ENCODE data around the gene SETD2. TPM values are rescaled to one million over a fixed set of nuclear protein-coding genes. Genes with fewer than 3 reads are reported as not detected.

SETD2 gene
- total RNA-seq, 2 donors from 2014 or later = 38.3 to 49.3 TPM

DNA sequence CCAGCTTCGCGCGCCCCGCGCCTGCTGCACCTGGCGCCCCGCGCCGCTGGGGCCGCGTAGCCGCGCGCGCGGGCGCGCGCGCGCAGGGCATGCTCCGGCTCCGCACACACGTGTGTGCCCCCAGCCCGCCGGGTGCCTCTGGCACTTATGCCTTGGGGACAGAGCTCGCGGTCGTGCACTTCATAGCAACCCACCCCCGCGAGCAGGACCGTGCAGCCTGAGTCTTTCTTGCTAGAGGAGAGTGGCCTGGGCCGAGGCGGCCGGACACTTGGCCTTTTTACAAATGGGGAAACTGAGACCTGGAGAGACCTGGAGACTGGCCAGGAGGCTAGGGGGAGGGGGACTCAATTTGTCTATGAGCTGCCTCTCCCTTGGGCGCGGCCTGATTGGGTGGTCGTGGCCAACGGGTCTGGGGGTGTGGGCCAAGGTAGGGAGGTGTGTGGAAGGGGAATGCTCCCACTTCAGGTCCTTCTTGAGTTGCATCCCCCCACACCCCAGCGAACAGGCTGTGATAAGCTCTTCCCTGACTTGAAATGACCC, 183.9 kb downstream of the SETD2 start:
- intact Hi-C loops (cut with DNase I) = loop anchor here in 1 of 2 donors (5.0 kb wide), 1 partner anchor 1138 kb away; the partner anchor contains the start of gene LZTFL1

DNA sequence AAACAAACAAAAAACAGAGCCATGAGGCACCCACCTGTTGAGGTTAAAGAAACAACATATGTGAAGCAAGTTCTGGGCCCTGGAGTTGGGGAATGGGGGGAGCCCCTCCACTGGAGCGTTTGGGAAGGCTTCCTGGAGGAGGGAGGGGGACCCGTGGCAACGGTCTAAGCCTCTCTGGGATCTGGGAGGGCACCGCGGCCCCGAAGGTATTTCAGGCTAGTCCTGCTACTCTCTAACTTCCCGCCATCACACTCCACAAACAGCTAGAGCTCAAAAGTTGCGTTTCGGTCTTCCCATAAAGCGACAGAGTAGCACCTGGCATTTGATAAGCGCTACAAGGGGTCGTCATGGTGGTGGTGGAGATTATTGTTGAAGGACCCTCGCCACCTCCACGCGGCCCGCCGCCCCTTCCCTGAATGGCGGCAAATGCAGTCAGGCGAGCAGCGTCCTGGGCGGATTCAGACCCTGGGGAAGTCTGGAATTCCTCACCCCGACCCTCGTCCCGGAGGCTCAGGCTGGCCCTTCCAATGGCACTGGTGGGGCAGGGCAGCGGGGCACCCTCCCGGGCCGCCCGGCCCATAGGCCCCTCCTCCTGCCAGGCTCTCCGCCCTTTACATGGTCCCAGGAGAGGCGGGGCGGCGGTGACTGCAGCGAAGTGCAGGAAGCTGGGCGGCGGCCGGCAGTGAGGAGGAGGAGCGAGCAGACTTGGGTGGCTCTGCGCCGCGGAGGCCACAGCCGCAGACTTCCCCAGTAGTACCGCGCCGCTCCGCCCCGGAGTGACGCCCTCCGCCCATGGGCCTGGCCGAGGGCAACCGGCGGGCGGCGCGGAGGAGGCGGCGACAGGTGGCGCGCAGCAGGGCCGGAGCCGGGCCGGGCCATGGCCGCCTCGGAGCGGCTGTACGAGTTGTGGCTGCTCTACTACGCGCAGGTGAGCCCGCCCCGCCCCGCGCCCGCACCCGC, 184.6 kb downstream of the SETD2 start, which contains the start of gene NBEAL2:
NBEAL2 (plus strand) TSS at position 682 of the 960 bp plus-strand sequence; CDS start at position 878, 196 bp downstream.
- intact Hi-C loops (cut with DNase I) = loop anchor here in 1 of 2 donors (1.0 to 5.0 kb wide), 2 partner anchors 45 to 1137 kb away; partner anchors contain the start of gene LZTFL1
- DNase-seq (ENCODE audit: low spot score) = peak; percentile 99

More for the DNA sequence above, 183.9 kb downstream of the SETD2 start:
- peak; percentile 86 for DNase-seq (ENCODE audit: low spot score)

DNA sequence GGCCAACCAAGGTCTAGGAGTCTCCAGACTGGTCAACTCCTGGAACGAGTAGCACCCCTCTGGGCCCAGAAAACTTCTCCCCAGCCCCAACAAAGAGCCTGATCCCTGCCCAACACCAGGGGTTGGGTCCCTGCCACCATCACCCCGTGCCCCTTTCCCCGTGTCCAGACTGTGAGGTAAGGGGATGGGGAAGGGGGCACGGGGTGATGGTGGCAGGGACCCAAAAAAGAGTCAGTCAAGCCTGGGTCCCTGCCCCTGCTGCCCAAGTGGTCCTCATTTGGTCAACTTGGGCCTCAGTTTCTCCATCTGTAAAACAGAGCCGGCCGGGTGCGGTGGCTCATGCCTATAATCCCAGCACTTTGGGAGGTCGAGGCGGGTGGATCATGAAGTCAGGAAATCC, 185.5 kb downstream of the SETD2 start:
- intact Hi-C loops (cut with DNase I) = loop anchor here in 1 of 2 donors (1.0 to 5.0 kb wide), 2 partner anchors 46 to 1136 kb away; partner anchors contain the start of gene LZTFL1
- DNase-seq (ENCODE audit: low spot score) = peak; percentile 52

DNA sequence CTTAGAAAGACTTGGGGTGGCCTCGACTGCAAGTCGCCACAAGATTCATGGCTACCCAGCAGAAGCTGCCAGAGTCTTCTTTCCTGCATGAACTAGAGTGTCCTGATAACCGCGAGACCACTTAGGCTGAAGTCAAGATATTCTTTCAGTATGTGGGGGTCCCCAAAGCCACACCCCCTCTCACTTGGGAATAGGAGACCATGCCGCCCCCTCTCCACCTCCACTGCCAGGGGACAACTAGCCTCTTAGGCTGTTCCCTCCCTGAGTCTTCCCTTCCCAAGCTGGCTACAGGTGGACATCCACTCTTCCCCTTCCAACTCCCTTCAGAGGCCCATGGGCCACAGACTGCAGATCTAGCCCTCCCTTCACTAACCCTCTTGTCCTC, 186.1 kb downstream of the SETD2 start:
- intact Hi-C loops (cut with DNase I) = loop anchor here in 1 of 2 donors (1.0 to 5.0 kb wide), 2 partner anchors 46 to 1136 kb away; partner anchors contain the start of gene LZTFL1
- DNase-seq (ENCODE audit: low spot score) = peak; percentile 74

DNA sequence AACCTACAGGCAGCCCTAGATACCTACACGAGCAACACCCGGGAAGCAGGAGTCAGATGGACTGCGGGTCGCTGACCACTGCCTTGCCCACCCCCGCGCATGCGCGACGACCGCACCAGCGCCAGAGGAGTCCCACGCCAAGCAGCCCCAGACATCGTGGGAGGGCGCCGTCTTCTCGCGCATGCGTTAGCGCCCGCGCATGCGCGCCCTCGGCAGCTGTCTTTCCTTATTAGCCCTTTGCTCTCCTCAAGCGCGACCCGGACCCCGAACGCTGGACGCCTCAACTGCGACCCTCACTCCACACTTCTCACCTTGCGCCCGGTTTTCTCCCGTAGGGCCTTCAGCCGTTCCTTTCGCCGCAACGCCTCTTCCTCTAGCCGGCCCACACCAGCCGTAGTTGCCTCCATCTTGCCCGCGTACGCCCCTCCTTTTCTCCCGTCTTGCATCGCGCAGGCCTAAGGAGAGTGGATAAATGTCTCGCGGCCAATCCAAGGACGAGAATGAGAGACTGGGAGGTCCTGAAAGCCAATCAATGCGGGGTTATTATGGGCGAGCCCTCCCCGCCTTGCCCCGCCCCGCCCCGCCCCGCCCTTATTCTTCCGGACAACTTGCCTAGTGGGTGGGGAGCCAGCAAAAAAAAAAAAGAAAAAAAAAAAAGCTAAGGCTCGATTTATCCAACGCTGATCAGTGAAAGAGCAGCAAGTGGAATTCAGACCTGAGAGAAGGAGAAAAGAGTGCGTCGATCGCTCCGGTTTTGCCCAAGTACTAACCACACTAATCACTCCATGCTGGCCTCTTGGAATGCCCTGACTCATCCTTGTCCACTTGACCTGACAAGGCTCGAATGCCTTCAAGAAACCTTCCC, 187.4 kb downstream of the SETD2 start, which contains the start of gene CCDC12:
CCDC12 (minus strand) TSS at position 420 of the 865 bp plus-strand sequence; CDS start at position 407, 13 bp downstream.
- intact Hi-C loops (cut with DNase I) = loop anchor here in 1 of 2 donors (5.0 kb wide), 1 partner anchor 1134 kb away; the partner anchor contains the start of gene LZTFL1
- peak; percentile 97 for DNase-seq (ENCODE audit: low spot score)

DNA sequence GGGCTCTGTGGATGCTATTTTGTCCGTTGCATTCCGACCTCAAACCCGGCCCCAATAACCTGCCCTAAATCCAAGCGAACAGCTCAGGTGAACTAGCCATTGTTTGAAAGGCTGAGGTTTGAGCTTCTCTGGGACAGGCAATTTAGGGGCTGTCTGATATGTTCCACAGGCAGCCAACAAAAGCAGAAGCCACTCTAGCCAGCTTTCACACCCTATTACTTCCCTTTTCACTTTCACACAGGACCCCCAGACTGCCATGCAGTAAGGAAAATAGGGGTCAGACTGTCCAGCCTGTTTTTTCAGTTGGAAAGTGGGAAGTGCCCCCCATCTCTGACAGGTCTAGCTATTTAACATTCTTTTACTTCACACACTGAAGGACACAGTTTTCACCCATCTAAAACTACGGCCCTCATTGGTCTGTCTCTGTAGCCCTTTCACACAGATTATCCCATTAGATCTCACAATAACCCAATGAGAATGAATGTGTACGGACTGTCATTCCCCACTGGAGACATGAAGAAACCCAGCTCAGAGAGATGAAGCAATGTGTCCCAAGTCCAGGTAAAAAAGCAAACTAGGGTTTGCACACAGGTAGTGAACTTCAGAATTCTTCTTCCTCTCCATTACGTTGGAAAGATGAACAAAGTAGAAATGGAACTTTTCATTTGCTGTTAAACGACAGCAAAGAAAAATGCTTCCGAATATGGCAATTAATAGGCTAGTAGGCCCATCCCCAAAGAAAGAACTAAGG, 189.3 kb downstream of the SETD2 start:
- DNase-seq (ENCODE audit: low spot score) = peak; percentile 16
- intact Hi-C loops (cut with DNase I) = loop anchor here in 1 of 2 donors (5.0 kb wide), 1 partner anchor 1132 kb away; the partner anchor contains the start of gene LZTFL1

DNA sequence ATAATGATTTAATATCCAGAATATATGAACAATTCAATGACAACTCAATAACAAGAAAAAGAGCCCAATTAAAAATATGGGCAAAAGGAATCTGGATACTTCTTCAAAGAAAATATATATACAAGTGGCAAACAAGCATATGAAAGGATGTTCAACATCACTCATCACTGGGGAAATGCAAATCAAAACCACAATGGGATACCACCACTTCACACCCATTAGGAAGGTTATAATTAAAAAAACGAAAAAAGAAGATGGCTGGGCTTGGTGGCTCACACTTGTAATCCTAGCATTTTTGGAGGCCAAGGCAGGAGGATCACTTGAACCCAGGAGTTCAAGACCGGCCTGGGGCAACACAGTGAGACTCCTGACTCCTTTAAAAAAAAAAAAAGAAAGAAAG, 191.5 kb downstream of the SETD2 start:
- DNase-seq (ENCODE audit: low spot score) = peak; percentile 8
- intact Hi-C loops (cut with DNase I) = no loop called here

DNA sequence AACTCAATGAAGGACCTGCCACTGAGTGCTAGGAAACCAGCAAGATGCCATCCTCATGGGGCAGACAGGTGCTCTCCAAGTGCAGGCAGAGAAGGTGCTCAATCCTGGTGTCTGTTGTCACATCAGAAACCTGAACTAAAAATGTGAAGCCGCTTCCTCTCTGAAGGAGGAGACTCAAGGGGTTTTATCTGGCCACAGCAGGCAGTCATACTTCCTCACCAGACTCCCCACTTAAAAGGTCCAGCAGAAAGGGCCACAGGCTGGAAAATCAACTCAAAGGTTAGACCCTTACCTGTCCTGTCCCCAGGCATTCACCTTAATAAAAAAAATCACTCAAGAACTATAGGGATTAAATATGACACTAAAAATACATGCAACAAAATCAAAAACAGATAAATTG, 192.2 kb downstream of the SETD2 start:
- intact Hi-C loops (cut with DNase I) = no loop called here
- peak; percentile 9 for DNase-seq (ENCODE audit: low spot score)

DNA sequence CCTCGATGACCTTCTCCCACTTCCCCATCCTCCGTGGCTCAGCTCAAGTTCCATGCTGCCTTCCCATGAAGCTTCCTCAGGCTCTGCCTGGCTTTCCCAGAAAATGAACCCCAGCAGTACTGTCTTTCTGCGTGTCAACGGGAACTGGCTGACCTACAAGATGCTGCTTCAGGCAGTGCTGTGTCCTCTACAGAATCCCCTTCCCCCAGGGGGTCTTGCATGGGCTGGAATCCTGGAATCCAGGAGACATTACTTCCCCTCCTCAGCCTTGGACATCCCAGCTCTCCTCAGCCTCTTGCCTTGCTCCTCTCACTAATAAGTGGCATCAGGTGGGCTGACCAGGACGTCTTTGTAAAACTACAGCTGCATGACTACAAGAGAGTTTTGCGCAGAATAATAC, 192.8 kb downstream of the SETD2 start:
- peak; percentile 28 for DNase-seq (ENCODE audit: low spot score)
- intact Hi-C loops (cut with DNase I) = no loop called here

DNA sequence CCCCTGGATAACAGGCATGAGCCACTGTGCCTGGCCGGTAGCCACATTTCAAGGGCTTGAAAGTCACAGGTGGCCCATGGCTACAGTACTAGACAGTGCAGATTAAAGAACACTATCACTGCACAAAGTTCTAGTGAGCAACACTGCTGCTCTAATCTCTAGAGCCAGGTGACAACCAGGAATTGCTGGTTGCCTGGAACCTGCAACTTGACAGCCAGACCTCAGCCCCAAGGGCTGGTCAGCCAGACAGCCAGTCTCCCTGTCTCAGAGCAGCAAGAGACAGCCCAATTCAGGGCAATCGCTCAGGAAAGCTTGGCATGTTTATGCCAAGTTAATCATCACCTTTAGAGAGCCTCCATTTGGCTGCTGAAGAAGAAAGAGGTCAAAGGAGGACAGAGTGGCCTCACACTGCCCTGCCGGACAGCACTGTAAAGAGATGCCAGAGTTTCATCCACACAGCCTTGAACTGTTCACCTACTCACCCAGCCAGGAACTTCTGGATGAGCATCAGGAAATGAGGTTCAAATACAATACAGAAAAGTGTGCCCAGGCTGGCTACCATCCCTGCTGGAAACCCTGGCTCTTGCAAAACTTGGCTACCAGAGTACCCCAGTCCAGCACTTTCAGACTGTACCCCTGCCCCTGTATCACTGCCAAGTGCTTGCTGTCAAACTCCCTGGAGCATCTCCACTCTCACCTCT, 193.4 kb downstream of the SETD2 start:
- intact Hi-C loops (cut with DNase I) = no loop called here
- peak; percentile 42 for DNase-seq (ENCODE audit: low spot score)

DNA sequence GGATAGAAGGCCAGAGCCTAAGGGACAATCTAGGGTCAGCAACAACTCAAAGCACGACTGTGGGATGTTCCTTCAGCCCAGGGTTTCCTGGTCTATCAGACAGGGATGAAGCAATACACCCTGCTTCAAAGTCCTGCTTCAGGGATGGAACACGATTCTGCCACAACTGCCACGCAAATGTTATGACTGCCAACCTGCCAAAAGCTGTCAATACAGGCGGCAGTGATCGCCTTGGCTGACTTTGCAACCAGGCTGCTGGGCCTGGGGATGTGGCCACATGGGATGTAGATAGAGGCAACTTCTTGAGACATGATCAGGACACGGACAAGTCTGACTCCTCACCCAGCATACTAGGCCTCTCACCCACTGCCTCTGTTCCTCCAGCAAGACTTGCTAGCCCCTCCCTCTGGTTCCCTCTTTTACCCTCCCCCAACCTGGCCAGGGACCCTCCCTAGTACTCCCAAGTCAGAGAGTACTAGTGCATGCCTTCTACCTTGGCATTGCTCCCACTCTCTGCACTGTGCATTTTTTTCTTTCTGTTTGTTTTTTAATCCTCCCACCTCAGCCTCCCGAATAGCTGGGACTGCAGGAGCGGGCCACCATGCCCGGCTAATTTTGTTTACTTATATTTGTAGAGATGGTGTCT, 195.0 kb downstream of the SETD2 start:
- intact Hi-C loops (cut with DNase I) = no loop called here
- DNase-seq (ENCODE audit: low spot score) = peak; percentile 42

DNA sequence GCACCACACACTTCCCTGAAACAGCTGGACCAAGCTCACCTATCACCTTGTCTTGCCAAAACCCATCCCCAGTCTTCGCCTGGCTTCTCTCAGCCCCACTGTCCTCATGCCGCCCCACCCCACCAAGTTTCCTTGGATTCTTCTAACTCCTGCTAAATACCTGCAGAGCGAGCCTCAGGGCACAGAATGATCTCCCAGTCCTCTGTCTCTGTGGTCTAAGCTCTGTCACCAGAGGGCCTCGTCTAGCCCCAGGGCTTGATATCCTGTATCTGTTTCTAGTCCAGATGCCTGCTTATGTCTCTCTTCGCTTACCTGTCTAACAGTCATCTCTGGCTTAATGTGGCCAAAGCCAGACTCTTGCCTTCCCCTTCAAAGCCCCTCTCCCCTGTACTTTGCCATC, 197.1 kb downstream of the SETD2 start:
- intact Hi-C loops (cut with DNase I) = no loop called here
- peak; percentile 49 for DNase-seq (ENCODE audit: low spot score)

Other genes starting within 250 kb of the SETD2 start
- gene CCDC12, start 187.4 kb downstream of the SETD2 start, total RNA-seq = 10 to 100 TPM; 21.5 to 26.0 TPM
- gene NBEAL2, start 184.4 kb downstream of the SETD2 start, total RNA-seq = 10 to 100 TPM; 26.0 to 33.1 TPM
- gene KIF9, start 118.7 kb upstream of the SETD2 start, total RNA-seq = 1 to 10 TPM; 4.7 to 5.6 TPM
- gene KLHL18, start 118.8 kb upstream of the SETD2 start, total RNA-seq = 10 to 100 TPM; 21.2 to 21.6 TPM
- 10 to 100 TPM; 30.8 to 32.4 TPM for gene PTPN23, start 216.9 kb upstream of the SETD2 start, total RNA-seq